Activated T-cell treated with anti-CD3 and anti-CD28 coated beads for 4 hours (primary cell): ENCODE measurements around the gene TRIL.

Experiments
- DNase-seq: peaks from one replicate; pipeline ENCODE4 v3.0.0-alpha.2; 2020

TRIL gene

DNA sequence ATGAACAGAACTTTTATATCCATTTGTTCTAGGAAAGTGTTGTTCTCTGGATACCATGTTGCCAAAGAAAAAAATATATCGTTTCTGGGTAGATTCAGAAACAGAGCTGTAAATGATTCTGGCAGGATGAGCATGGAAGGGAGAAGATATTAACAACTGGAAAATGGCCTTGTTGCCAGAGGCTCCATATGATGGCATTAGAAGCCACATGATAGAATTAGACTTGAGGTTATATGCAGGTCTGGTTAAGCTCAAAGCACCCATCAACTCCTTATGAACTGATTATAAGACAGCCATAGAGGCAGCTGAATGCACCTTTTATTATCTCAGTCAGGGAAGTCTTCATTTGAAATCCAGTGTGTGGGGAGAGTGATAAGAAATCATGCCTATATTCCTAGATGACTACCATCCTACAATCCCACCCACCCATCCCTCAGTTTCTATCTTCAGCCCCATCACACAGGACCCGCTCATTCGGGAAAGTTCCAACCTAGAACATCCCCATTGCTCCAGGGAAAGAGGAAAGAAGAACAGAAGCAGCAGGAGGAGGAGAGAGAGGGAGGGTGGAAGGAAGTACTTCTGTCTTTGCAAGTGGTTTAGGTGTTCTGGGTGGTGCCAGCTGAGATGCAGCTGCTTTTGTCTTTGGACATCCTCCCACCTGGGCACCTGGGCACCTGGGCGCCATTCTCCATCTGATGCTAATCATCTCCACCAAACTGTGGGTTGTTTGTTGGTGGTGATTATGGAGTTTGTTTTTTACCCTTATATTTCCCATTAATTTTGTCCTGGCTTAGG lies 25.5 kb upstream of the TRIL start:
- DNase-seq = no peak

GRCh38 chr7:28981161-28981465 lies 23.0 kb upstream of the TRIL start:
- no peak for DNase-seq

- DNase-seq = no peak
These were observed 22.5 kb upstream of the TRIL start for GRCh38 chr7:28980451-28981160.

- no peak for DNase-seq
These were observed 21.6 kb upstream of the TRIL start for GRCh38 chr7:28979776-28980175.

- no peak for DNase-seq
These were observed 19.8 kb upstream of the TRIL start for GRCh38 chr7:28977881-28978280.

DNA sequence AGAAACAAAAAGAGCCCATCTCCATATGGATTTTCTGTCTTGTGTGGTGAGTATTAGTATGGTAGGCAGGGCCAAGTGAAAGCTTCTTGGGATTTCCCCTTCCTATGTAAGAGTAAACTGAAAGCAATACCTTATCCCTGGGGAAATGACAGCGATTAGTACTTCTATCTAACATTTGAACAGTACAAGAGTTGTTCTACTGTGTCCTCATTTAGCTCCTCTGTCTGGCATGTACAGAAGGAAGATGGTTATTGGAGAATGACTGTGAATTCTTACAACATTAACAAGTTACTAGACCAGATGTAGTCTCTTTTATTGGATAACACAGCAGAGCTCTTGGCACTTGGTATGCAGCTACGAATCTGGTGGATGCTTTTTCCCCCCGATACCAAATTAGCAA lies 17.9 kb upstream of the TRIL start:
- no peak for DNase-seq

DNA sequence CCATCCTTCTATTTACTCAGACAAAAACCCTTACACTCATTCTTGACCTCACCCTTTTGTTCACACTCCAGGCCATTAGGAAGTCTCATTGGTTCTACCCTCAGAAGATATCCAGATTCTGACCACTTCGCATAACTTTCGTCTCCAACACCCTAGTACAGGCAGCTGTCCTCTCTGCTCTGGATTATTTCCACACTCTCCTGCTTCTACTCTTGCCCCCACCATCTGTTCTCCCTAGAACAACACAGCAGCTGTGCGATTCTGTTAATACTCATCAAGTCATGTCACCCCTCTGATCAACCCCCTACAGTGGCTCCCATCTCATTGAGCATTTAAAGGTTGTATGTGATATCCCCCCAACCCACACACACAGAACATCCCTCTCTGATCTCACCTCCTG lies 15.5 kb upstream of the TRIL start:
- DNase-seq = no peak

- no peak for DNase-seq
These were observed 5.9 kb upstream of the TRIL start for GRCh38 chr7:28964056-28964455.

DNA sequence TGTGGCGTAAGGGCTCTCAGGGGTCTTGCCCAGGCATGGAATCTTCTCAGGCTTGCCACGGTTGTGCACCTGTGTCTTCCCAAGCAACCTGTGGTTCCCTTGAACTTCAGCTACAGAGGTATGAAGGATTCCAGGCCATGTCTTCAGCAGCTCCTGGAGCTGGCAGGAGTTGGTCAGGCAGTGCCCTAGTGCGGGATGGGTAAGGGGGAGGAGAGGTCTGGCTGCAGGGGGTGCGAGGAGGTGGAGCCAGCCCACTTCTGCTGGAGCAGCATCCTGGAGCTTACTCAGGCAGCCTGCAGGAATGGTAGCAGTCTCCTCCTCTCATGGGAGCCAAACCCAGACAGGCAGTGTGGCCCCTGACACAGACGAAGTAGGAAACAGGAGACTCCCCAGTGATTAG lies 3.8 kb upstream of the TRIL start:
- DNase-seq = no peak

- no peak for DNase-seq
These were observed 2.1 kb upstream of the TRIL start for GRCh38 chr7:28960071-28960840.

DNA sequence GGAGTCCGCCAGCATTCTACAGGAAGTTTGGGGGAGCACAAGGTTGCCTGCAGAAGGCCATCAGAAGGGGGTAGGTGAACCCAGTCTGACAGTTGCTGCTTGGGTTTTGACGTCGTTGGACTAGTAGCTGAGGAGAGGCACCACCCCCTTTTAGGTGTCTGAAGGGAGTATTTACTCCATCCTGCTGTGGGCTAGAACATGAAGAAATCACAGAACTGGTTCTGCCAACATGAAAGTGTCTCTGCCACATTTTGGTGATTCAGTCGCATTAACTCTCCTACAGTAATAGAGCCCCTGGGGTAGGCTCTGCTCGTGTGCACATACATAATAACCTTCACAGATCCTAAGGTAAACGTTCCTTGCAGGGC lies 834 bp upstream of the TRIL start:
- no peak for DNase-seq

DNA sequence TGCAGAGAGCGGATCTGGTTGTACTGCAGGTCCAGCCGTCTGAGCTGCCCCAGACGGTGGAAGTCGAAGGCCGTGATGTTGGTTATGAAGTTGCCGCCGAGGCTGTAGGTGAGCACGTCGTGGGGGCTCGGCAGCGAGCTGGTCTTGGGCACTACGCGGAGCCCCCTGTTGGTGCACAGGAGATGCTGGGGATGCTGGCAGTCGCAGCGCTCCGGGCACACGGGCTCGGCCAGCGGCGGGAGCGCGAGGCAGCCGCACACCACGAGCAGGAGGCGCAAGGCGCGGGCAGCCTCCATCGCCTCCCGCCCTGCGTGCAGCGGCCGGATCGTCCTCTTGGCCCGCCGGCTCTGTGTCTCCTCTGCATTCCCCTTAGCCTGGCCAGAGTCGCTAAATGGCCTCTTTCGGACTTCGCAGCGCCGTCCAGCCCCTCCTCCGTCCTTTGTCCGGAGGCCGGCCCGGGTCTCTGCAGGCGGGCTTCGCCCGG lies 337 bp downstream of the TRIL start:
- no peak for DNase-seq

DNA sequence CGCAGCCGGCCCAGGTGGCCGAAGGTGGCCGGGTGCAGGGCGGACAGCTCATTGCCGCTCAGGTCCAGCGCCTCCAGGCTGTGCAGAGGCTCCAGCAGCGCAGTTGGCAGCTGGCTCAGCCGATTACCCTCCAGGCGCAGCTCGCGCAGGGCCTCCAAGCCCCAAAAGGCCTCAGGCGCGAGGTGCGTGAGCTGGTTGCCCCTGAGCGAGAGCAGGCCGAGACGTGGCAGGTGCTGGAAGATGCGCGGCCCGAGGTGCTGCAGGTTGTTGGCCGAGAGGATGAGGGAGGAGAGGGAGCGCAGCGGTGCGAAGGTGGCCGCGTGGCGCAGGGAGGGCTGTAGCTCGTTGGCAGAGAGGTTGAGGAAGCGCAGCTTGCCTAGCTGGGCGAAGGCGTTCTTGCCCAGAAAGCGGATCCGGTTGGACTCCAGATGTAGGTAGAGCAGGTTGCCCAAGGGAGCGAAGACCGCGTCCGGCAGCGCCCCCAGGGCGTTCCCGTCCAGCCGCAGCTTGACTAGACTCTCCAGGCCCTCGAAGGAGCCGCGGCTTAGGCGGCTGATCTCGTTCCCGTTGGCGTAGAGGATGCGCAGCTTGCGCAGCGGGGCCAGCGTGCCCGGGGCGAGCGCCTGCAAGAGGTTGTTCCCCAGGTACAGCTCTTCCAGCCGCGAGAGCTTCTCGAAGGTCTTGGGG lies 923 bp downstream of the TRIL start:
- no peak for DNase-seq

DNA sequence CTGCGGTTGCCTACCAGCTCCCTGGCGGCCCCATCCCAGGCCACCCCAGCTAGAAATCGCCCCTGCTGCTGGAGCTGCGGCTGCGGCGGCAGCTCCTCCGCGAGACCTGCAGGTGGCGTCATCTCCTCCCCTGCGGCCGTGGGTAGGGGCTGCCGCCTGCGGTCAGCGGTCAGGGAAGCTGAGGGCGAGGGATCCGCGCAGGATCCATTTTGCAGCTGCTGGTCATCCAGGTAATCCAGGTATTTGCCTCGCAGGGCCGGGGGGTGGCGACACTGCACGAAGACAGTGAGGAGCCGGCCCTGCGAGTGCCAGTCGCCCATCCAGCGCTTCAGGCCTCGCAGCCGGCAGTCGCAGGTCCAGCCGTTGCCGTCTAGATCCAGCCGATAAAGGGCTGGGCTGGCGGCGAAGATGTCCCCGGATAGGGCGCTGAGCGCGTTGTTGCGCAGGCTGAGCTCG lies 1.5 kb downstream of the TRIL start:
- DNase-seq = no peak

DNA sequence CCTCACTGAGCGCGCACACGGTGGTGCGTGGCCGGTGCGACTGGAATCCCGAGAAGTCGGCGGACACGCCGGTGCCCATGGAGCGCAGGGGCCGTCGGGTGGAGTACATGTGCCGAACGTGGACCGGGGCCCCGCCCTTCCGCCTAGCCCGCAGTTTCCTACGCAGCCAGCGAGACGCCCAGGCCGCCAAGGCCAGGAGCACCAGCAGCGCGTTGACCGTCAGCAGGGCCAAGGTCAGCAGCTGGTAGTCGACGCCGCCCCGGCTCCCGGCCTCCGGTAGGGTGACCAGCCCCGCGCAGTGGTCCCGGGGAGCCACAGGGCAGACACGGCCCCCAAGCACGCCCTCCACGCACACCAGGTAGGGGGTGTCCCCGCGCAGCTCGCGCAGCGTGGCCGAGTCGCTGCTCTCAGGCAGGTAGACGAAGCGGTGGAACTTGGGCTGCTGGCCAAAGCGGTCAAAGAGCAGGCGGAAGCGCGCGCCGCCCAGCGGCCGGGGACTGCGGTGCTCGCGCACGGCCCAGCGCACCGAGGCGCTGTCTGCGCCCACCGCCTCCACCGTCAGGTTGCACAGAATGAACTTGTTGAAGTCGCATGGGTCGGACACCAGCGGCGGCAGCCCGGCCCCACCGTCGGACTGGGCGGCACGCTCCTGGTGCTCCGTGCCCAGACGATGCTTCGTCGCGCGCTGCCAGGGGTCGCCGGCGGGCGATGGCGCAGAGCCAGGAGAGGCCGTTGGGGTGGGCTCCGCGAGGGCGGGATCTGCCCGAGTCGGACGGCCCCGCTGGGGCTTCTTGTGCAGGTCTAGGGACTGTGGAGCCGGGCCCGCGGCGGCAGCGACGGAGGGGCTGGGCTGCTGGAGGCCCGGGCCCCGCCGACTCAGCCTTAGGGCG lies 2.2 kb downstream of the TRIL start:
- no peak for DNase-seq

DNA sequence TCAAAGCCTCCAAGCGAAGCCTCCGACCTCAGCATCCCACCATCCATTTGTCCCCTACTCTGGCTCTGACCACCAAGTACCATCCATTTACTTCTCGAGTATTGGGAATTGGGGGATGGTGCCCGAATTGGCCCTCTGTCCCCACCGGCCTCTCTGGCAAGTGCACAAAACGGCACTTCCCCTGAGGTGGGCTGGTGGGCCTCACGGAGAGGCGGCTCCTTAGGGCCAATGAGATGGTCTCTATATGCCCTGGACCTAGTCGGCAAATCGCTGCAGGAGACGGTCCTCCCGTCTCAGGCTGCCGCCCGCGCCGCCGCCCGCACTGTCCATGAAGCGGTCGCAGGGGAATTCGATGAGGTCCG lies 2.8 kb downstream of the TRIL start:
- DNase-seq = no peak

DNA sequence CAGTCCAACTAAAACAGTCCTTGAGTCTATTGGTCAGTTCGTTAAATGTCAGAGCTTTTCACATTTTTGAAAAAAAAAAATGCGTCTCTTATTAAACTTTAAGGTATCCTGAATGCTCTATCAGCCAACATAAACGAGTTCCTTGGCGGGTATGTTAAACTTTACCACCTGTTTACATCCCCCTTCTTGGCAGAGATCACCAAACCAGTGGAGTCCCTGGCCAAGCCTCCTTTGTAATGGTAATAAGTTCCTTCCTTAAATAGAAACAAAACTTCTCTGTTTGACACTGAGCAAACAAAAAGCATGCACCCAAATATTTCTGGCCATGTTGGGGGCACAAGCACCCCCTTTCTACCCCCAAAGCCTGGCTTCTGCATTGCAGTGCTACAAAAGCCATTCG lies 3.2 kb downstream of the TRIL start:
- no peak for DNase-seq

- no peak for DNase-seq
These were observed 3.7 kb downstream of the TRIL start for GRCh38 chr7:28954471-28954870.

GRCh38 chr7:28953633-28954032 lies 4.5 kb downstream of the TRIL start:
- DNase-seq = no peak

DNA sequence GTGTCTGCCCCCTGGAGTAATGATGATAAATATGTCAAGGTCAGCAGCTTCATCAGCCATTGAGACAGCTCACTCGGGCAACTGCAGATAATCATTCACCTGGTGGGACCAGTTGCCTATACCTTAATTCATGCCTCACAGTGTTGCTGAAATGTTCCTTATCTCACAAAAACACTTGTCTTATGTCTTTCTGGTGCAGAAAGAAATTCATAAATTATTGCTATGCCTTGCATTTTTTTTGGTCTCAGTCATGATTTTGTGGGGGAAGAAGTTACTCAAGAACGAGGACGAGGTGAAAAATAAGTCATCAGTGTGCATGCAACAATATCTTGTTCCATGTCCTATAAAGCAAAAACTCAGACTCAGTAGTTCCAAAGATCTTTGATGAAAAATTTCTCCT lies 16.0 kb downstream of the TRIL start:
- no peak for DNase-seq

GRCh38 chr7:28941633-28942032 lies 16.5 kb downstream of the TRIL start:
- DNase-seq = no peak

DNA sequence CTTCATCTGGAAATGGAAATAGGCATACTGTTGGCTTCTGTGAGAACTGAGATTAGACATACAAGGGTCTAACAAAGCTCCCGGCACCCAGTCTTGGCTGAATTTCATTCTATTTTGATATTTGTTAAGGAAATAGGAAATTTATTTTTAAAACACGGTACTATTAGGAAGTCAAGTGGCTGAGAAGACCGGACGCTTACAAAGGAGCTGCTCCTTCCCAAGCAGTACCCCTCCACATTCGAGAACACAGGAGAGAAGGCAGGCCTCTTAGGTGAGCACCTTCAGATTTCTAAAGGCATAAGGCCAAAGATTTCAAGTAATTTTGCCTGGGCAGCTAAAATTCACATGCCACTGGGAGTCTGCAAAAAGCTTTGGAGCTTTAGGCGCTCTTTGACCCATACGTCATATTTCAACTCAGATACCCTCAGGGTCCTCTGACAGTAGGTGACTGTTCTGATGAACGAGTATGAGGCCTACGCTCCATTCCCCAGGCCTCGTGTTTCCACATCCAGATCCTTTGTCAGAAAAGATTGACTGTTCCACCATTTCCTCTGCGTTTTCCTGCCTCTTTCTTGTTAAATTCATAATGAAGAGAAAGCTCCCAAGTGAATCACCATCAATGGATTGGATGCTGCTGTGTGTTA lies 17.3 kb downstream of the TRIL start:
- no peak for DNase-seq
